ENCODE data around the gene MYCN. TPM values are rescaled to one million over a fixed set of nuclear protein-coding genes. Genes with fewer than 3 reads are reported as not detected.

The MYCN gene
- total and polyA plus RNA-seq, 2 of the 4 experiments (the other 2 are of a cell fraction), result not detected

- Histone ChIP-seq H3K27me3 (ENCODE audit: control insufficient read depth, insufficient read depth, low read length) (no peaks in the 10 kb centered on the region), H3K23ac (ENCODE audit: low read depth, low read length) (no peak overlapping the region), H4K8ac (ENCODE audit: low read depth in 2 of 2, low read length in 2 of 2) (no peak overlapping the region), H3K9ac (ENCODE audit: low read depth, low read length) (no peak overlapping the region), H3K79me1 (ENCODE audit: low read depth in 1 of 2, low read length in 2 of 2) (no peaks in the 10 kb centered on the region), H3K9me3 (ENCODE audit: control insufficient read depth, insufficient read depth, low read length) (peaks cover 24% of the 10 kb centered on the region), H3K56ac (ENCODE audit: extremely low read depth, insufficient read depth, low read length) (no peak overlapping the region), H2BK15ac (ENCODE audit: low read depth, low read length) (no peak overlapping the region), H2AFZ (replicated peaks; ENCODE audit: low read length, poor library complexity) (no peak overlapping the region), H4K91ac (ENCODE audit: insufficient read depth, low read depth, low read length) (no peak overlapping the region), H2BK20ac (ENCODE audit: low read depth, low read length) (no peak overlapping the region), H2BK120ac (ENCODE audit: low read depth, low read length) (no peak overlapping the region), H2AK5ac (ENCODE audit: low read depth, low read length) (no peak overlapping the region), H3K4me3 (ENCODE audit: insufficient read depth, low read depth, low read length) (no peak overlapping the region), H3K4me1 (ENCODE audit: control insufficient read depth, insufficient read depth, low read length) (no peaks in the 10 kb centered on the region), H3K4ac (ENCODE audit: low read depth, low read length) (no peak overlapping the region), H4K20me1 (ENCODE audit: insufficient read depth, low read length) (no peaks in the 10 kb centered on the region), H3K36me3 (ENCODE audit: control insufficient read depth, insufficient read depth, low read length) (no peaks in the 10 kb centered on the region), H3K27ac (ENCODE audit: insufficient read depth, low read length) (no peak overlapping the region), H3K14ac (replicated peaks; ENCODE audit: low read depth, low read length) (no peak overlapping the region), H3K18ac (ENCODE audit: low read depth, low read length) (no peak overlapping the region), H3K4me2 (ENCODE audit: low read depth, low read length) (no peak overlapping the region), H3K9me1 (ENCODE audit: insufficient read depth, low read length) (no peaks in the 10 kb centered on the region), H2AK9ac (replicated peaks; ENCODE audit: low read depth, low read length, poor library complexity) (no peak overlapping the region), H4K5ac (ENCODE audit: low read depth, low read length) (no peak overlapping the region), H2BK5ac (ENCODE audit: low read depth, low read length, poor library complexity, severe bottlenecking) (no peak overlapping the region)
- dilution Hi-C loops (cut with HindIII; ENCODE audit: low sequenced_read_pairs, unreplicated experiment), result no loop called here
- no peak for TF ChIP-seq NFE2L2 (IDR thresholded peaks at IDR 0.05; ENCODE audit: low read depth, low read length)
- TF ChIP-seq USF2 (IDR thresholded peaks at IDR 0.05; ENCODE audit: low read depth, low read length), result no peak
- TF ChIP-seq MAFK (IDR thresholded peaks at IDR 0.05; ENCODE audit: low read depth, low read length), result no peak
- no peak for TF ChIP-seq SMC3 (IDR thresholded peaks at IDR 0.05; ENCODE audit: low read depth, low read length)
- no peak for TF ChIP-seq CEBPB (IDR thresholded peaks at IDR 0.05; ENCODE audit: low read depth, low read length)
- TF ChIP-seq RFX5 (IDR thresholded peaks at IDR 0.05; ENCODE audit: low read depth, low read length), result no peak
- TF ChIP-seq FOS (IDR thresholded peaks at IDR 0.05; ENCODE audit: low read depth, low read length), result no peak
- no peak for TF ChIP-seq ELK1 (IDR thresholded peaks at IDR 0.05; ENCODE audit: borderline replicate concordance, low read depth, low read length)
- no peak for TF ChIP-seq MAZ (IDR thresholded peaks at IDR 0.05; ENCODE audit: borderline replicate concordance, low read depth, low read length)
- TF ChIP-seq RAD21 (IDR thresholded peaks at IDR 0.05; ENCODE audit: low read length), result no peak
- no peak for TF ChIP-seq CHD1 (IDR thresholded peaks at IDR 0.05; ENCODE audit: low read depth, low read length)
- TF ChIP-seq MXI1 (IDR thresholded peaks at IDR 0.05; ENCODE audit: borderline replicate concordance, low read depth, low read length), result no peak
- no peak for TF ChIP-seq RCOR1 (IDR thresholded peaks at IDR 0.05; ENCODE audit: insufficient replicate concordance, low read length)
- ATAC-seq (ENCODE audit: low read depth) (no peak), DNase-seq (no peak)
- ChIA-PET POLR2A (ENCODE audit: unreplicated experiment) (no interaction called here), CTCF (no interaction called here)
- intact Hi-C loops (cut with micrococcal nuclease), result no loop called here
- BruUV-seq (replicated peaks), result no TSS peak
- in situ Hi-C loops (cut with MboI; ENCODE audit: low sequenced_read_pairs), result no loop called here
- no CpG with 5 or more reads among the region's 7 CpGs for WGBS, 2 experiments (ENCODE audit: extremely low coverage in 2 of 2, insufficient read length in 1 of 2)
Observed at GRCh38 chr2:15976354-15976753, 36.0 kb downstream of the MYCN start.
